HepG2 (cell line): ENCODE measurements around the gene TANGO2. TPM values are rescaled to one million over a fixed set of nuclear protein-coding genes. Genes with fewer than 3 reads are reported as not detected.

Experiments used
- ELF3 ChIP-seq: IDR thresholded peaks from 2 replicates; pipeline ENCODE4 v1.6.1; 2016; ENCODE audit warnings: missing genetic modification reagents, missing compliant biosample characterization
- HNRNPL ChIP-seq: fragments of 200-400 bp; formaldehyde crosslinking; IDR thresholded peaks from 2 replicates; pipeline ENCODE4 v1.6.1; 2017; ENCODE audit warnings: mild to moderate bottlenecking, low read depth, low read length
- IKZF1 ChIP-seq: fragments of 450-650 bp; IDR thresholded peaks from 2 replicates; pipeline ENCODE4 v1.7.1; 2016
- KDM5B ChIP-seq: sonication (generic); formaldehyde crosslinking; IDR thresholded peaks from 2 replicates; pipeline ENCODE4 v1.4.0; 2020; ENCODE audit warnings: missing genetic modification reagents, mild to moderate bottlenecking, borderline replicate concordance
- KLF9 ChIP-seq: IDR thresholded peaks from 2 replicates; pipeline ENCODE4 v1.6.1; 2016; ENCODE audit warnings: low read depth
- MTA3 ChIP-seq: sonication (generic); formaldehyde crosslinking; IDR thresholded peaks from 2 replicates; pipeline ENCODE4 v1.4.0; 2020; ENCODE audit warnings: missing genetic modification reagents
- PHB2 ChIP-seq: fragments of 450-650 bp; IDR thresholded peaks from 2 replicates; pipeline ENCODE4 v1.6.1; 2018; ENCODE audit not compliant: partially characterized antibody
- RFX5 ChIP-seq: IDR thresholded peaks from 2 replicates; pipeline ENCODE4 v1.6.1; 2011; ENCODE audit warnings: low read depth, low read length, improper control_type of control experiment
- SMC3 ChIP-seq: IDR thresholded peaks from 2 replicates; pipeline ENCODE4 v1.6.1; 2011; ENCODE audit warnings: low read length, improper control_type of control experiment
- STAT5B ChIP-seq: sonication (generic); formaldehyde crosslinking; IDR thresholded peaks from 2 replicates; pipeline ENCODE4 v1.4.0; 2020; ENCODE audit warnings: missing genetic modification reagents
- TOPORS ChIP-seq: sonication (generic); formaldehyde crosslinking; IDR thresholded peaks from 2 replicates; pipeline ENCODE4 v1.8.0; 2023; ENCODE audit warnings: mild to moderate bottlenecking, missing genetic modification reagents
- ZMAT3 ChIP-seq: sonication (generic); formaldehyde crosslinking; conservative IDR thresholded peaks from 2 replicates; pipeline ENCODE4 v1.7.0; 2021; ENCODE audit warnings: missing genetic modification reagents
- ZNF10 ChIP-seq: sonication (generic); formaldehyde crosslinking; IDR thresholded peaks from 2 replicates; pipeline ENCODE4 v1.4.0; 2020; ENCODE audit warnings: mild to moderate bottlenecking, low read depth, missing genetic modification reagents, borderline replicate concordance
- ZNF563 ChIP-seq: sonication (generic); formaldehyde crosslinking; IDR thresholded peaks from 2 replicates; pipeline ENCODE4 v1.8.0; 2022; ENCODE audit warnings: mild to moderate bottlenecking, moderate library complexity, missing genetic modification reagents
- ZNF674 ChIP-seq: sonication (generic); formaldehyde crosslinking; IDR thresholded peaks from 2 replicates; pipeline ENCODE4 v1.5.0; 2020; ENCODE audit warnings: low read depth, mild to moderate bottlenecking, missing genetic modification reagents
- ZNF782 ChIP-seq: sonication (generic); formaldehyde crosslinking; IDR thresholded peaks from 2 replicates; pipeline ENCODE4 v1.4.0; 2020; ENCODE audit warnings: missing genetic modification reagents, mild to moderate bottlenecking, borderline replicate concordance
- polyA plus RNA-seq, 8 experiments: library from polyadenylated mRNA; depleted of rRNA in 3 of 8; stranded (reverse) in 7 of 8; unstranded in 1 of 8; fragments of >200 nt; fragmentation: Illumina TruSeq in 4 of 8; extraction: Trizol in 4 of 8; gene quantifications; 2 replicates each; pipeline versions ENCODE4 v1.2.1 to v1.2.3, GENCODE V29; 2011 to 2016; ENCODE audit warnings: low read depth in 4 of 8, missing spikeins in 1 of 8, mixed read lengths in 1 of 8; ENCODE audit not compliant: insufficient read depth in 1 of 8
- total RNA-seq, 5 experiments: library from RNA; depleted of rRNA; stranded (reverse); fragments of >200 nt; fragmentation: Illumina TruSeq; extraction: Trizol; gene quantifications; 2 replicates each; pipeline ENCODE4 v1.2.3, GENCODE V29; 2016; ENCODE audit warnings: low read depth in 1 of 5
- TF ChIP-seq, protein P1 (sequence below): sonication (generic); formaldehyde crosslinking; IDR thresholded peaks from 2 replicates; pipeline ENCODE4 v1.8.0; 2022; ENCODE audit warnings: mild to moderate bottlenecking, missing genetic modification reagents, moderate library complexity
- TF ChIP-seq, protein P2 (sequence below): sonication (generic); formaldehyde crosslinking; conservative IDR thresholded peaks from 2 replicates; pipeline ENCODE4 v1.8.1; 2023; ENCODE audit warnings: missing genetic modification reagents
- TF ChIP-seq, protein P3 (sequence below): sonication (generic); formaldehyde crosslinking; IDR thresholded peaks from 2 replicates; pipeline ENCODE4 v1.5.0; 2020; ENCODE audit warnings: mild to moderate bottlenecking, missing genetic modification reagents
- TF ChIP-seq, protein P4 (sequence below): sonication (generic); formaldehyde crosslinking; IDR thresholded peaks from 2 replicates; pipeline ENCODE4 v1.4.0; 2020; ENCODE audit warnings: missing genetic modification reagents, borderline replicate concordance
- TF ChIP-seq, protein P5 (sequence below): sonication (generic); formaldehyde crosslinking; IDR thresholded peaks from 2 replicates; pipeline ENCODE4 v1.4.0; 2020; ENCODE audit warnings: mild to moderate bottlenecking, missing genetic modification reagents, borderline replicate concordance

Gene TANGO2
- total and polyA plus RNA-seq, 2 of the 13 experiments (the other 11 are each of a cell fraction or from before 2014, with no cell fraction given) = 12.9 to 14.8 TPM

DNA sequence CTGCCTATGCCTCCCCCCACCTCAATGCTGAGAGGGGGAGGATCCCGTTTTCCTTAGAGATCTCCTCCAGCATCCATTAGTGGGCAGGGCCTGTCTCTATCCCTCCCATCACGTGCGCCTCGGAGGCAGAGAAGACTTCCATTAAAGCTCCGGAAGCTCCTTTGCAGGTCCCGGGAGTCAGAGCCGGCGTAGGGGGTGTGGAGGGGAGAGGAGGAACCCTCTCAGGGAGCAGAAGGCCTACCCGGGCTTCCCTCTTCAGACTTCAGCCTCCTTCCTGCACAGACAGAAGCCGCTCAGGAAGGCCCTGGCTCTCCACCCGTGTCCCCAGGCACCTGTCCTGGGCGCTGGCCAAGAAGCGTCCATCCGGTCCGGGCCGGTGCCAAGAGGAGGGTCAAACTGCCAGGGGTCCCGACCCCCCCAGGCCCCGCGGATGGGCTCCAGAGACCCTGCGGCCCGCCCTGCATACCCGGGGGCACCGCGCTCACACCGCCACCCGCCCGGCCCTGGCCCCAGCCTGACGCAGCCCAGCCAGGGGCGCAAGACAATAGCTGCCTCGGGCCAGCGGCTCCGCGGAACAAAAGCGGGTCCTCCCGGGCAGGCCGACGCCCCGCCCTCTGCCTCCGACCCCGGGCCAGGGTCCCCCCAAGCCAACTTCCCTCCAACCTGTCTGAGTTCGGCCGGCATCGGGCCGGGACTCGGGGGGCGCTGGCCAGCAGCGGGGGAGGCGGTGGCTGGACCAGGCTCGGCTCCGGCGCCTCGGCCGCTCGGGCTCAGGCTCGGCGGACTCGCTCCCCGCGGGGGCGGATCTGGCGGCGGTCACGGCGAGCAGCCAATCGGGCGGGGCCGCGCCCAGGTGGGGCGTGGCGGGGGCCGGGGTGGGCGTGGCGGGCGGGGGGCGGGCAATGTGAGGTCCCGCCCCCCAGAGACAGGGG is 34.2 kb upstream of the TANGO2 start (continued):
- TF ChIP-seq, protein P1, sequence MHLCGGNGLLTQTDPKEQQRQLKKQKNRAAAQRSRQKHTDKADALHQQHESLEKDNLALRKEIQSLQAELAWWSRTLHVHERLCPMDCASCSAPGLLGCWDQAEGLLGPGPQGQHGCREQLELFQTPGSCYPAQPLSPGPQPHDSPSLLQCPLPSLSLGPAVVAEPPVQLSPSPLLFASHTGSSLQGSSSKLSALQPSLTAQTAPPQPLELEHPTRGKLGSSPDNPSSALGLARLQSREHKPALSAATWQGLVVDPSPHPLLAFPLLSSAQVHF (CRISPR knock-in tag) = no peak
- TF ChIP-seq MTA3 (CRISPR knock-in tag) (no peak), STAT5B (CRISPR knock-in tag) (no peak), IKZF1 (no peak), RFX5 (no peak), ZNF563 (CRISPR knock-in tag) (peak; percentile 49; the same call in 1 of the 2 replicates), SMC3 (no peak), KLF9 (no peak), ZNF10 (no peak), ZNF782 (CRISPR knock-in tag) (no peak), HNRNPL (no peak), ELF3 (CRISPR knock-in tag) (no peak), TOPORS (CRISPR knock-in tag) (no peak), KDM5B (no peak; the same call in 1 of the 2 replicates), ZNF674 (CRISPR knock-in tag) (no peak), ZMAT3 (CRISPR knock-in tag) (no peak), PHB2 (no peak)
- TF ChIP-seq, protein P2, sequence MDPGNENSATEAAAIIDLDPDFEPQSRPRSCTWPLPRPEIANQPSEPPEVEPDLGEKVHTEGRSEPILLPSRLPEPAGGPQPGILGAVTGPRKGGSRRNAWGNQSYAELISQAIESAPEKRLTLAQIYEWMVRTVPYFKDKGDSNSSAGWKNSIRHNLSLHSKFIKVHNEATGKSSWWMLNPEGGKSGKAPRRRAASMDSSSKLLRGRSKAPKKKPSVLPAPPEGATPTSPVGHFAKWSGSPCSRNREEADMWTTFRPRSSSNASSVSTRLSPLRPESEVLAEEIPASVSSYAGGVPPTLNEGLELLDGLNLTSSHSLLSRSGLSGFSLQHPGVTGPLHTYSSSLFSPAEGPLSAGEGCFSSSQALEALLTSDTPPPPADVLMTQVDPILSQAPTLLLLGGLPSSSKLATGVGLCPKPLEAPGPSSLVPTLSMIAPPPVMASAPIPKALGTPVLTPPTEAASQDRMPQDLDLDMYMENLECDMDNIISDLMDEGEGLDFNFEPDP (CRISPR knock-in tag) = no peak
- TF ChIP-seq, protein P3, sequence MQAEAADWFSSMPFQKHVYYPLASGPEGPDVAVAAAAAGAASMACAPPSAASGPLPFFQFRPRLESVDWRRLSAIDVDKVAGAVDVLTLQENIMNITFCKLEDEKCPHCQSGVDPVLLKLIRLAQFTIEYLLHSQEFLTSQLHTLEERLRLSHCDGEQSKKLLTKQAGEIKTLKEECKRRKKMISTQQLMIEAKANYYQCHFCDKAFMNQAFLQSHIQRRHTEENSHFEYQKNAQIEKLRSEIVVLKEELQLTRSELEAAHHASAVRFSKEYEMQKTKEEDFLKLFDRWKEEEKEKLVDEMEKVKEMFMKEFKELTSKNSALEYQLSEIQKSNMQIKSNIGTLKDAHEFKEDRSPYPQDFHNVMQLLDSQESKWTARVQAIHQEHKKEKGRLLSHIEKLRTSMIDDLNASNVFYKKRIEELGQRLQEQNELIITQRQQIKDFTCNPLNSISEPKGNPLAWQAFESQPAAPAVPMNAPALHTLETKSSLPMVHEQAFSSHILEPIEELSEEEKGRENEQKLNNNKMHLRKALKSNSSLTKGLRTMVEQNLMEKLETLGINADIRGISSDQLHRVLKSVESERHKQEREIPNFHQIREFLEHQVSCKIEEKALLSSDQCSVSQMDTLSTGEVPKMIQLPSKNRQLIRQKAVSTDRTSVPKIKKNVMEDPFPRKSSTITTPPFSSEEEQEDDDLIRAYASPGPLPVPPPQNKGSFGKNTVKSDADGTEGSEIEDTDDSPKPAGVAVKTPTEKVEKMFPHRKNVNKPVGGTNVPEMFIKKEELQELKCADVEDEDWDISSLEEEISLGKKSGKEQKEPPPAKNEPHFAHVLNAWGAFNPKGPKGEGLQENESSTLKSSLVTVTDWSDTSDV (CRISPR knock-in tag) = no peak
- TF ChIP-seq, protein P4, sequence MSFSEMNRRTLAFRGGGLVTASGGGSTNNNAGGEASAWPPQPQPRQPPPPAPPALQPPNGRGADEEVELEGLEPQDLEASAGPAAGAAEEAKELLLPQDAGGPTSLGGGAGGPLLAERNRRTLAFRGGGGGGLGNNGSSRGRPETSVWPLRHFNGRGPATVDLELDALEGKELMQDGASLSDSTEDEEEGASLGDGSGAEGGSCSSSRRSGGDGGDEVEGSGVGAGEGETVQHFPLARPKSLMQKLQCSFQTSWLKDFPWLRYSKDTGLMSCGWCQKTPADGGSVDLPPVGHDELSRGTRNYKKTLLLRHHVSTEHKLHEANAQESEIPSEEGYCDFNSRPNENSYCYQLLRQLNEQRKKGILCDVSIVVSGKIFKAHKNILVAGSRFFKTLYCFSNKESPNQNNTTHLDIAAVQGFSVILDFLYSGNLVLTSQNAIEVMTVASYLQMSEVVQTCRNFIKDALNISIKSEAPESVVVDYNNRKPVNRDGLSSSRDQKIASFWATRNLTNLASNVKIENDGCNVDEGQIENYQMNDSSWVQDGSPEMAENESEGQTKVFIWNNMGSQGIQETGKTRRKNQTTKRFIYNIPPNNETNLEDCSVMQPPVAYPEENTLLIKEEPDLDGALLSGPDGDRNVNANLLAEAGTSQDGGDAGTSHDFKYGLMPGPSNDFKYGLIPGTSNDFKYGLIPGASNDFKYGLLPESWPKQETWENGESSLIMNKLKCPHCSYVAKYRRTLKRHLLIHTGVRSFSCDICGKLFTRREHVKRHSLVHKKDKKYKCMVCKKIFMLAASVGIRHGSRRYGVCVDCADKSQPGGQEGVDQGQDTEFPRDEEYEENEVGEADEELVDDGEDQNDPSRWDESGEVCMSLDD = no peak
- TF ChIP-seq, protein P5, sequence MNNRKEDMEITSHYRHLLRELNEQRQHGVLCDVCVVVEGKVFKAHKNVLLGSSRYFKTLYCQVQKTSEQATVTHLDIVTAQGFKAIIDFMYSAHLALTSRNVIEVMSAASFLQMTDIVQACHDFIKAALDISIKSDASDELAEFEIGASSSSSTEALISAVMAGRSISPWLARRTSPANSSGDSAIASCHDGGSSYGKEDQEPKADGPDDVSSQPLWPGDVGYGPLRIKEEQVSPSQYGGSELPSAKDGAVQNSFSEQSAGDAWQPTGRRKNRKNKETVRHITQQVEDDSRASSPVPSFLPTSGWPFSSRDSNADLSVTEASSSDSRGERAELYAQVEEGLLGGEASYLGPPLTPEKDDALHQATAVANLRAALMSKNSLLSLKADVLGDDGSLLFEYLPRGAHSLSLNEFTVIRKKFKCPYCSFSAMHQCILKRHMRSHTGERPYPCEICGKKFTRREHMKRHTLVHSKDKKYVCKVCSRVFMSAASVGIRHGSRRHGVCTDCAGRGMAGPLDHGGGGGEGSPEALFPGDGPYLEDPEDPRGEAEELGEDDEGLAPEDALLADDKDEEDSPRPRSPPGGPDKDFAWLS (CRISPR knock-in tag) = no peak
